Measurements from ENCODE around the gene LZTS2. TPM values are rescaled to one million over a fixed set of nuclear protein-coding genes. Genes with fewer than 3 reads are reported as not detected.
"Not testable (repeated sequence)": the region's sequence is repeated elsewhere in the genome, so short reads cannot be mapped to it uniquely, and the experiment has no call there.

Gene LZTS2
- total RNA-seq, 1 experiment from 2014 or later = 146 TPM

- peak; percentile 33 for DNase-seq (ENCODE audit: low spot score)
- in situ Hi-C loops (cut with HindIII; ENCODE audit: low sequenced_read_pairs) = no loop called here
Observed at GRCh38 chr10:101028446-101029337, 29.1 kb downstream of the LZTS2 start.

GRCh38 chr10:101029520-101030295 is 30.1 kb downstream of the LZTS2 start:
- in situ Hi-C loops (cut with HindIII; ENCODE audit: low sequenced_read_pairs) = no loop called here
- DNase-seq (ENCODE audit: low spot score) = peak; percentile 34

- in situ Hi-C loops (cut with HindIII; ENCODE audit: low sequenced_read_pairs) = no loop called here
Observed at GRCh38 chr10:101030496-101031127, 31.0 kb downstream of the LZTS2 start.

GRCh38 chr10:101031128-101031795 is 31.7 kb downstream of the LZTS2 start, which contains the start of the genes PDZD7 and SFXN3:
PDZD7 (minus strand) TSS chr10:101031129; CDS start chr10:101030219, 910 bp downstream.
SFXN3 (plus strand) TSS chr10:101031234; CDS start chr10:101034695, 3,461 bp downstream.
- peak; percentile 97 for DNase-seq (ENCODE audit: low spot score)
- in situ Hi-C loops (cut with HindIII; ENCODE audit: low sequenced_read_pairs) = no loop called here

More at GRCh38 chr10:101030496-101031127, 31.0 kb downstream of the LZTS2 start:
- DNase-seq (ENCODE audit: low spot score) = no peak

GRCh38 chr10:101031796-101032636 is 32.4 kb downstream of the LZTS2 start:
- in situ Hi-C loops (cut with HindIII; ENCODE audit: low sequenced_read_pairs) = no loop called here
- peak; percentile 88 for DNase-seq (ENCODE audit: low spot score)

GRCh38 chr10:101032637-101033224 is 33.1 kb downstream of the LZTS2 start:
- in situ Hi-C loops (cut with HindIII; ENCODE audit: low sequenced_read_pairs) = no loop called here
- DNase-seq (ENCODE audit: low spot score) = peak; percentile 92

- in situ Hi-C loops (cut with HindIII; ENCODE audit: low sequenced_read_pairs) = no loop called here
- no peak for DNase-seq (ENCODE audit: low spot score)
Observed at GRCh38 chr10:101033276-101033675, 33.7 kb downstream of the LZTS2 start.

- DNase-seq (ENCODE audit: low spot score); in situ Hi-C loops (cut with HindIII; ENCODE audit: low sequenced_read_pairs): not testable (repeated sequence)
Observed at GRCh38 chr10:101034404-101034803, 34.8 kb downstream of the LZTS2 start.

- DNase-seq (ENCODE audit: low spot score) = no peak
- in situ Hi-C loops (cut with HindIII; ENCODE audit: low sequenced_read_pairs) = no loop called here
Observed at GRCh38 chr10:101035314-101035713, 35.7 kb downstream of the LZTS2 start.

GRCh38 chr10:101035916-101036702 is 36.5 kb downstream of the LZTS2 start:
- no peak for DNase-seq (ENCODE audit: low spot score)
- in situ Hi-C loops (cut with HindIII; ENCODE audit: low sequenced_read_pairs) = no loop called here

- no peak for DNase-seq (ENCODE audit: low spot score)
- in situ Hi-C loops (cut with HindIII; ENCODE audit: low sequenced_read_pairs) = no loop called here
Observed at GRCh38 chr10:101036726-101037125, 37.1 kb downstream of the LZTS2 start.

GRCh38 chr10:101038484-101038883 is 38.9 kb downstream of the LZTS2 start:
- no peak for DNase-seq (ENCODE audit: low spot score)
- in situ Hi-C loops (cut with HindIII; ENCODE audit: low sequenced_read_pairs) = no loop called here

GRCh38 chr10:101040061-101040460 is 40.5 kb downstream of the LZTS2 start:
- in situ Hi-C loops (cut with HindIII; ENCODE audit: low sequenced_read_pairs) = no loop called here
- no peak for DNase-seq (ENCODE audit: low spot score)

GRCh38 chr10:101040851-101041250 is 41.2 kb downstream of the LZTS2 start:
- in situ Hi-C loops (cut with HindIII; ENCODE audit: low sequenced_read_pairs) = no loop called here
- no peak for DNase-seq (ENCODE audit: low spot score)

- DNase-seq (ENCODE audit: low spot score) = peak; percentile 93
- in situ Hi-C loops (cut with HindIII; ENCODE audit: low sequenced_read_pairs) = no loop called here
Observed at GRCh38 chr10:101041252-101041761, 41.7 kb downstream of the LZTS2 start.

GRCh38 chr10:101042118-101042517 is 42.5 kb downstream of the LZTS2 start:
- in situ Hi-C loops (cut with HindIII; ENCODE audit: low sequenced_read_pairs) = no loop called here
- no peak for DNase-seq (ENCODE audit: low spot score)
